Measurements from ENCODE around the gene MED12L. TPM values are rescaled to one million over a fixed set of nuclear protein-coding genes. Genes with fewer than 3 reads are reported as not detected.
A peak's percentile ranks its signal among the peaks of the same experiment; 100 is the strongest.

MED12L gene
- total and polyA plus RNA-seq, 9 of the 15 experiments (the other 6 are each of a cell fraction or from before 2014, with no cell fraction given): not detected

- H2AFZ ChIP-seq (ENCODE audit: low read depth, low read length): no peak overlapping the region
- ChIA-PET POLR2A (interaction anchor here (0.5 to 0.7 kb wide), 2 partner anchors 10 to 1385 kb away, joined by 3 to 4 read pairs; partner anchors contain the start of gene RNF13), CTCF (ENCODE audit: low intra/inter-chr PET ratio) (no interaction called here)
- H3K36me3 ChIP-seq (ENCODE audit: control insufficient read depth, insufficient read depth, low read length): no peaks in the 10 kb centered on the region
- H3K4me2 ChIP-seq (ENCODE audit: insufficient read depth, low read length): no peak overlapping the region
- DNase-seq (ENCODE audit: extremely low read depth in 1 of 4, low spot score in 3 of 4): no peak
- no TSS peak for BruUV-seq (replicated peaks)
- no peak overlapping the region for H3K4me3 ChIP-seq
- WGBS (ENCODE audit: insufficient coverage, low coverage, missing lambda C conversion rate): 1% methylated on average over 6 of the region's 6 CpGs
- peaks cover 0 to 5% of the 10 kb centered on the region in 2 experiments; a peak in 3 of 5 replicates for H3K27me3 ChIP-seq (ENCODE audit: control insufficient read depth in 2 of 2, insufficient read depth in 2 of 2, low read length in 2 of 2)
- no peaks in the 10 kb centered on the region for H3K9me3 ChIP-seq (replicated peaks; ENCODE audit: control insufficient read depth, insufficient read depth, low read depth, low read length)
- no peak overlapping the region for H3K9ac ChIP-seq (ENCODE audit: insufficient read depth in 1 of 2, low read depth in 2 of 2, low read length in 2 of 2)
- no peak for ATAC-seq
- no peaks in the 10 kb centered on the region for H3K79me2 ChIP-seq (ENCODE audit: control insufficient read depth, insufficient read depth, low read length)
- intact Hi-C loops (cut with micrococcal nuclease) (no loop called here), in situ Hi-C loops (cut with MboI) (no loop called here)
- H3K9me1 ChIP-seq (ENCODE audit: control insufficient read depth, insufficient read depth, low read length): no peaks in the 10 kb centered on the region
- peak; percentile 46 for FAIRE-seq
- no peaks in the 10 kb centered on the region for H3K4me1 ChIP-seq (replicated peaks in 1 of 2; ENCODE audit: control insufficient read depth in 2 of 2, insufficient read depth in 2 of 2, low read length in 2 of 2)
- no peaks in the 10 kb centered on the region for H4K20me1 ChIP-seq (replicated peaks; ENCODE audit: control insufficient read depth, insufficient read depth, low read length)
- no peak overlapping the region for H3K27ac ChIP-seq (ENCODE audit: extremely low read depth, low read depth, low read length)
- TF ChIP-seq NR2C2 (CRISPR knock-in tag; IDR thresholded peaks at IDR 0.05) (no peak), NR2C2 (tag; IDR thresholded peaks at IDR 0.05) (no peak), ESRRB (CRISPR knock-in tag; IDR thresholded peaks at IDR 0.05; ENCODE audit: borderline replicate concordance) (no peak), YY1 (IDR thresholded peaks at IDR 0.05; ENCODE audit: borderline replicate concordance in 1 of 3, control insufficient read depth in 1 of 3, extremely low read depth in 1 of 3, insufficient read depth in 3 of 3, insufficient read length in 1 of 3, insufficient replicate concordance in 2 of 3, low read depth in 1 of 3, low read length in 2 of 3) (no peak), EZH2 (IDR thresholded peaks at IDR 0.05; ENCODE audit: borderline replicate concordance, low read depth, low read length) (no peak), NBN (IDR thresholded peaks at IDR 0.05; ENCODE audit: low read depth) (no peak), ZNF232 (CRISPR knock-in tag; IDR thresholded peaks at IDR 0.05) (no peak), ZBTB8A (IDR thresholded peaks at IDR 0.05; ENCODE audit: partially characterized antibody) (no peak), ZSCAN29 (IDR thresholded peaks at IDR 0.05) (no peak), KDM2B (CRISPR knock-in tag; IDR thresholded peaks at IDR 0.05) (no peak), NR4A1 (CRISPR knock-in tag; IDR thresholded peaks at IDR 0.05) (no peak), NR4A1 (tag; IDR thresholded peaks at IDR 0.05) (no peak), ZKSCAN3 (CRISPR knock-in tag; IDR thresholded peaks at IDR 0.05) (no peak), DPF2 (IDR thresholded peaks at IDR 0.05) (no peak), RBM34 (IDR thresholded peaks at IDR 0.05; ENCODE audit: borderline replicate concordance, insufficient read depth, low read length) (no peak), GABPB2 (CRISPR knock-in tag; conservative IDR thresholded peaks at IDR 0.05) (no peak), IFI16 (CRISPR knock-in tag; IDR thresholded peaks at IDR 0.05) (no peak), SNIP1 (IDR thresholded peaks at IDR 0.05; ENCODE audit: low read depth) (no peak)
- TF ChIP-seq, protein P1, sequence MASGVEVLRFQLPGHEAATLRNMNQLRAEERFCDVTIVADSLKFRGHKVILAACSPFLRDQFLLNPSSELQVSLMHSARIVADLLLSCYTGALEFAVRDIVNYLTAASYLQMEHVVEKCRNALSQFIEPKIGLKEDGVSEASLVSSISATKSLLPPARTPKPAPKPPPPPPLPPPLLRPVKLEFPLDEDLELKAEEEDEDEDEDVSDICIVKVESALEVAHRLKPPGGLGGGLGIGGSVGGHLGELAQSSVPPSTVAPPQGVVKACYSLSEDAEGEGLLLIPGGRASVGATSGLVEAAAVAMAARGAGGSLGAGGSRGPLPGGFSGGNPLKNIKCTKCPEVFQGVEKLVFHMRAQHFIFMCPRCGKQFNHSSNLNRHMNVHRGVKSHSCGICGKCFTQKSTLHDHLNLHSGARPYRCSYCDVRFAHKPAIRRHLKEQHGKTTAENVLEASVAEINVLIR (CRISPR knock-in tag; IDR thresholded peaks at IDR 0.05): no peak
- TF ChIP-seq, protein P2, sequence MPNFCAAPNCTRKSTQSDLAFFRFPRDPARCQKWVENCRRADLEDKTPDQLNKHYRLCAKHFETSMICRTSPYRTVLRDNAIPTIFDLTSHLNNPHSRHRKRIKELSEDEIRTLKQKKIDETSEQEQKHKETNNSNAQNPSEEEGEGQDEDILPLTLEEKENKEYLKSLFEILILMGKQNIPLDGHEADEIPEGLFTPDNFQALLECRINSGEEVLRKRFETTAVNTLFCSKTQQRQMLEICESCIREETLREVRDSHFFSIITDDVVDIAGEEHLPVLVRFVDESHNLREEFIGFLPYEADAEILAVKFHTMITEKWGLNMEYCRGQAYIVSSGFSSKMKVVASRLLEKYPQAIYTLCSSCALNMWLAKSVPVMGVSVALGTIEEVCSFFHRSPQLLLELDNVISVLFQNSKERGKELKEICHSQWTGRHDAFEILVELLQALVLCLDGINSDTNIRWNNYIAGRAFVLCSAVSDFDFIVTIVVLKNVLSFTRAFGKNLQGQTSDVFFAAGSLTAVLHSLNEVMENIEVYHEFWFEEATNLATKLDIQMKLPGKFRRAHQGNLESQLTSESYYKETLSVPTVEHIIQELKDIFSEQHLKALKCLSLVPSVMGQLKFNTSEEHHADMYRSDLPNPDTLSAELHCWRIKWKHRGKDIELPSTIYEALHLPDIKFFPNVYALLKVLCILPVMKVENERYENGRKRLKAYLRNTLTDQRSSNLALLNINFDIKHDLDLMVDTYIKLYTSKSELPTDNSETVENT (CRISPR knock-in tag; IDR thresholded peaks at IDR 0.05): no peak
These were observed 112.7 kb downstream of the MED12L start for GRCh38 chr3:151197981-151198767.

Data from K562 (cell line).